Measurements from ENCODE around the gene KRT24.

Gene KRT24

DNA sequence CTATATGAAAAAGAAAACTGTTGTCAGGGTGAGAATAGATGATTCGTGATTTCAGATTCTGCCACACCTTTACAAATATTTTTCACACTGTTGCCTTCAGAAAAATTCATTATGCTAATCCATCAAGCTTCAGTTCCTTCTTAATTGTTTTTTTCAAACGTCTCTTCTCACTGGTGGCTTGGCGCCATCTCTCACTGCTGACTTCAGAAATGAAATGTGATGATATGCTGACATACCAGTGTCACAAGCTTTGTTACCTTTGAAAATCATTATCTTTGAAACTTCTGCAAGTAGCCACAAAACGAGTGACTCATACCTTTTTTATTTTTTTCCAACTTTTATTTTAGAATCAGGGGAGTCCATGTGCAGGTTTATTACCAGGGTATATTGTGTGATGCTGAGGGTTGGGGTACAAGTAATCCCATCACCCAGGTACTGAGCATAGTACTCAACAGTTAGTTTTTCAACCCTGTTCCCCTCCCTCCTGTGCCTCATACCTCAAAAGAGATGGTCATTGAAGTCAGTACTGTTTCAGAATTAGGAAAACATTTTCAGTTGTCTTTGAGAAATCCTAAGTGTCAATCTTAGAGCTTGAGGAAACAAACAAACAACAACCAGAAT lies 24.5 kb downstream of the KRT24 start:
- Histone ChIP-seq H3K4me3 (ENCODE audit: insufficient read length, low read depth) (no peak overlapping the region), H3K9me3 (ENCODE audit: insufficient read depth, low read length) (no peaks in the 10 kb centered on the region), H3K36me3 (ENCODE audit: insufficient read depth, insufficient read length, low read length) (no peaks in the 10 kb centered on the region), H3K4me1 (ENCODE audit: insufficient read depth, insufficient read length) (peaks cover 2% of the 10 kb centered on the region), H3K9ac (ENCODE audit: insufficient read length, low read depth) (no peak overlapping the region), H3K27me3 (ENCODE audit: insufficient read depth, insufficient read length) (no peaks in the 10 kb centered on the region)
- no peak for DNase-seq (ENCODE audit: low read depth, low spot score)
- TF ChIP-seq ZNF274 (IDR thresholded peaks at IDR 0.05; ENCODE audit: low read depth, low read length) (no peak), YY1 (IDR thresholded peaks at IDR 0.05; ENCODE audit: insufficient read depth, insufficient read length) (no peak), SUZ12 (IDR thresholded peaks at IDR 0.05; ENCODE audit: extremely low read depth, insufficient read depth, insufficient read length) (no peak)

DNA sequence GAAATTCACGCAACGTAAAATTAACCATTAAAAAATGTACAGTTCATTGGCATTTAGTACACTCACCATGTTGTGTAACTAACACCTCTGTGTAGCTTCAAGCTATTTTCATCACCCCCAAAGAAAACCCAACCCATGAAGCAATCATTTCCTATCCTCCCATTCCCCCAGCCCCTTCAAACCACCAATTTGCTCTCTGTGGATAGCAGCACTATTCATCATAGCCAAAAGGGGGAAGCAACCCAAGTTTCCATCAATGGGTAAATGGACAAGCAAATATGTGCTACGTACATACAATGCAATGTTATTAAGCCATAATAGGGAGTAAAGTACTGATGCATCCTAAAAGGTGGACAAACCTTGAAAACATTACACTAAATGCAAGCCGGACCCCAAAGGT lies 27.6 kb downstream of the KRT24 start:
- Histone ChIP-seq H3K36me3 (ENCODE audit: insufficient read depth, insufficient read length, low read length) (no peaks in the 10 kb centered on the region), H3K4me1 (ENCODE audit: insufficient read depth, insufficient read length) (peaks cover 2% of the 10 kb centered on the region), H3K9ac (ENCODE audit: insufficient read length, low read depth) (no peak overlapping the region), H3K27me3 (ENCODE audit: insufficient read depth, insufficient read length) (no peaks in the 10 kb centered on the region), H3K9me3 (ENCODE audit: insufficient read depth, low read length) (no peaks in the 10 kb centered on the region), H3K4me3 (ENCODE audit: insufficient read length, low read depth) (no peak overlapping the region)
- no peak for DNase-seq (ENCODE audit: low read depth, low spot score)
- TF ChIP-seq ZNF274 (IDR thresholded peaks at IDR 0.05; ENCODE audit: low read depth, low read length): no peak
- no peak for TF ChIP-seq YY1 (IDR thresholded peaks at IDR 0.05; ENCODE audit: insufficient read depth, insufficient read length)
- no peak for TF ChIP-seq SUZ12 (IDR thresholded peaks at IDR 0.05; ENCODE audit: extremely low read depth, insufficient read depth, insufficient read length)

DNA sequence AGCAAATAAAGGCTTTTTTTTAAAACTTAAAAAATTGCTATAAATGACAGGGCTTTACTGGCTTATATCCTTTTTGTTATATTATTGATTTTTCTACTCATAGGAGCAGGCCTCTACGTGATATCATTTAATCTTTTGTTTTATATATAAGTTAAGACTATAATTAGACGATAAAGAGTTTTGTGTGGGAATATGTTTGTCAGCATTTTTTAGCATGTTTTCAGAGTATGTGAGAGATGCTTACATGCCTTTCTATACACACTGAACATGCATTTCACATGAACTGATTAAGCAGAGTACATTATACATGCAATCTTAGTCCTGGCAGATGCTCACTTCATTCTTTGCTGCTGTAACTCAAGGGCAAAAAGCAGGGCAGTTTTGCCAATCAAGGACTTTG lies 30.9 kb downstream of the KRT24 start:
- TF ChIP-seq SUZ12 (IDR thresholded peaks at IDR 0.05; ENCODE audit: extremely low read depth, insufficient read depth, insufficient read length) (no peak), YY1 (IDR thresholded peaks at IDR 0.05; ENCODE audit: insufficient read depth, insufficient read length) (no peak)
- DNase-seq (ENCODE audit: low read depth, low spot score): no peak
- no peak overlapping the region for H3K9ac ChIP-seq (ENCODE audit: insufficient read length, low read depth)
- H3K4me1 ChIP-seq (ENCODE audit: insufficient read depth, insufficient read length): peaks cover 2% of the 10 kb centered on the region
- no peaks in the 10 kb centered on the region for H3K27me3 ChIP-seq (ENCODE audit: insufficient read depth, insufficient read length)
- no peak overlapping the region for H3K4me3 ChIP-seq (ENCODE audit: insufficient read length, low read depth)
- H3K9me3 ChIP-seq (ENCODE audit: insufficient read depth, low read length): no peaks in the 10 kb centered on the region
- no peaks in the 10 kb centered on the region for H3K36me3 ChIP-seq (ENCODE audit: insufficient read depth, insufficient read length, low read length)

DNA sequence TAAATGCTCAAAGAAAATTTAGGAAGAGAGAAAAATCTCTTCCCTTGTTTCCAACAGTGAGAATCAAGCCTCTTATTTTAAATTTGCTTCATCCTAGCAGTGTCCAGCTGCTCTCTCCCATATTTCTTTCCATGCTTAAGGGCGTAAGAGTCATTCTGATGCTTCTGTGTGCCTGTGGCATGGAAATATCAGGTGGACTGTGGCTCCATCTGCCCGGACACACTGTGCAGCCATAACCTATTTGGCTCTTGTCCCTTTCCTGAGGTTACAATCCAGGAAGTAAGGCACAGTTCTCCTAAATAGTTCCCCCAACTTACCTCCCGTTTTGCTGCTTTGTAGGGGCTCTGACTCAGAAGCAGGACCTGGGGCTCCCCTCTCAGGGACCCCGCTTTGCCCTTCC lies 32.3 kb downstream of the KRT24 start:
- no peaks in the 10 kb centered on the region for H3K27me3 ChIP-seq (ENCODE audit: insufficient read depth, insufficient read length)

DNA sequence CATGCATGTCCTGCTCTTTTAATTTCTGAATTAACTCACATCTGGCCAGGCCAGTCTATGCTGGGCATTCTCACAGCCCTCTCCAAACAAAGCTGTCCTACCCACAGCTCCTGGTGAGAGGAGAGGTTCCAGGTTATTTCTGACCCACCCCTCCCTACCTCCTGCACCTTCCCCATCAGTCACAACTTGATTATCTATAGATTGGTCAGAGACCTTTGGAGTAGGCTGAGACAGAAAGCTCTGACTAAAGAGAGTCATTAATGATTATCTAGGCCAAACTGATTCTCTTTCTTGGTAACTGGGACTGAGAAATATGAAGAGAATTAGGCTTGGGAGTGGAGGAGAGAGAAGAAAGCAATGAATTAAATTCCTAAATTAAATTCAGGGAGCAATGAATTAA lies 37.2 kb downstream of the KRT24 start:
- Histone ChIP-seq H3K36me3 (ENCODE audit: insufficient read depth, insufficient read length, low read length) (no peaks in the 10 kb centered on the region), H3K9me3 (ENCODE audit: insufficient read depth, low read length) (no peaks in the 10 kb centered on the region), H3K9ac (ENCODE audit: insufficient read length, low read depth) (no peak overlapping the region), H3K4me1 (ENCODE audit: insufficient read depth, insufficient read length) (no peaks in the 10 kb centered on the region), H3K27me3 (ENCODE audit: insufficient read depth, insufficient read length) (no peaks in the 10 kb centered on the region), H3K4me3 (ENCODE audit: insufficient read length, low read depth) (no peak overlapping the region)
- TF ChIP-seq ZNF274 (IDR thresholded peaks at IDR 0.05; ENCODE audit: low read depth, low read length) (no peak), YY1 (IDR thresholded peaks at IDR 0.05; ENCODE audit: insufficient read depth, insufficient read length) (no peak), SUZ12 (IDR thresholded peaks at IDR 0.05; ENCODE audit: extremely low read depth, insufficient read depth, insufficient read length) (no peak)
- DNase-seq (ENCODE audit: low read depth, low spot score): no peak

More for the DNA sequence above, 32.3 kb downstream of the KRT24 start:
- H3K9me3 ChIP-seq (ENCODE audit: insufficient read depth, low read length): no peaks in the 10 kb centered on the region
- H3K4me1 ChIP-seq (ENCODE audit: insufficient read depth, insufficient read length): peaks cover 2% of the 10 kb centered on the region
- DNase-seq (ENCODE audit: low read depth, low spot score): no peak
- TF ChIP-seq SUZ12 (IDR thresholded peaks at IDR 0.05; ENCODE audit: extremely low read depth, insufficient read depth, insufficient read length) (no peak), ZNF274 (IDR thresholded peaks at IDR 0.05; ENCODE audit: low read depth, low read length) (no peak), YY1 (IDR thresholded peaks at IDR 0.05; ENCODE audit: insufficient read depth, insufficient read length) (no peak)
- H3K9ac ChIP-seq (ENCODE audit: insufficient read length, low read depth): no peak overlapping the region
- H3K36me3 ChIP-seq (ENCODE audit: insufficient read depth, insufficient read length, low read length): no peaks in the 10 kb centered on the region
- H3K4me3 ChIP-seq (ENCODE audit: insufficient read length, low read depth): no peak overlapping the region

DNA sequence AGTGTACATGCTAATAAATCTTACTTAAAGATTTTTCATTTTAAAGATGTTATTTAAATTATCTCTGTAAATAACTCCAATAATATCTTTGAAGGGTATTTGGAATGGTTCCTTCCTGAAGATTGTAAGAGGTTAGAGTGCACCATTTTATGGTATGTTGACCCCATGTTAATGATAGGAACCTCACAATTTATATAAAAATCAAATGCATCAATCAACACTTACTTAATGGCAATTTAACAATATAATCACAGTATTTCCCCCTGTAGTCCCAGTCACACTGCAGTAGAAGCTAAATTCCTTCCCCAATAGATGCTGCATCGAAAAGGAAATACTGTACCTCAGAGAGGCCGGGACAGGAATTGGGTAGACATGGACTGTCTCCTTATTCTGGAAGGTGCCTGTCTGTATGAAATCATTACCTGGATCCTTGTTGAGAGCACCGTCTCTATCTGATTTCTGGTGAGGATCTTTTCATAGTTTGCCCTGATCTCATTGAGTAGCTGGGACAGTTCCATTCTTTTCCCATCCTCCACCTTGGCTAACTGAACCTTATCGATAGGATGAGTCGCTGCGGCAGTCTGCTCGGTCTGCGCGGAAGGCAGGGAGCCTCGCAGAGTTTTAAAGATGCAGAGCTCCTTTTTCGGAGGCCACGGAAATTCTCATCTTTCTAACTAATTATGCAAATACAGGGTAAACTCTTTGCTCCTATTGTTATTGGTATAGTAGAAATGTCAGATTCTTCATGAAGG lies 38.8 kb downstream of the KRT24 start, which contains the start of gene KRT222:
TSS of gene KRT222 (minus strand) at position 596 of the 752 bp plus-strand sequence. CDS start at position 518, 78 bp downstream.
- Histone ChIP-seq H3K9ac (ENCODE audit: insufficient read length, low read depth) (peak within 1 kb of the TSS; percentile 76), H3K36me3 (ENCODE audit: insufficient read depth, insufficient read length, low read length) (no peaks in the 10 kb centered on the region), H3K9me3 (ENCODE audit: insufficient read depth, low read length) (no peaks in the 10 kb centered on the region), H3K4me3 (ENCODE audit: insufficient read length, low read depth) (peak within 1 kb of the TSS; percentile 54), H3K27me3 (ENCODE audit: insufficient read depth, insufficient read length) (no peaks in the 10 kb centered on the region), H3K4me1 (ENCODE audit: insufficient read depth, insufficient read length) (no peaks in the 10 kb centered on the region)
- DNase-seq (ENCODE audit: low read depth, low spot score): no peak
- TF ChIP-seq SUZ12 (IDR thresholded peaks at IDR 0.05; ENCODE audit: extremely low read depth, insufficient read depth, insufficient read length) (no peak), ZNF274 (IDR thresholded peaks at IDR 0.05; ENCODE audit: low read depth, low read length) (no peak), YY1 (IDR thresholded peaks at IDR 0.05; ENCODE audit: insufficient read depth, insufficient read length) (no peak)

DNA sequence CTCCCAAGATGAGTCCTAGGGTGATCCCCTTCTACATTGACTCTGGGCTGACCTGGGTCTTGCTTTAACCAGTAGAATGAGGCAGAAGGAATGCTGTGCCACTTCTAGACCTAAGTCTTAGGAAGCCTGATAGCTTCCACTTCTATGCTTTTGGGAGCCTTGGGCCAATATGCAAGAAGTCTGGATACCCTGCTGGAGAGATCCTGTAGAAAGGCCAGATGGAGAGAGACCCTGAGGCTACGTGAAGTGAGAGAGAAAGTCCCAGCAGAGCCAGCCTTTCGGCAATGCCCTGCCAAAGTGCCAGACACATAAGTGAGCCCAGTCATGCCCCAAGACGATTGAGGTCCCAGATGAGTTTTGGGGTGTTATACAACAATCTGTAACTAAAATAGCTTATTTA lies 40.3 kb downstream of the KRT24 start:
- H3K9ac ChIP-seq (ENCODE audit: insufficient read length, low read depth): no peak overlapping the region
- no peak overlapping the region for H3K4me3 ChIP-seq (ENCODE audit: insufficient read length, low read depth)
- no peak for DNase-seq (ENCODE audit: low read depth, low spot score)
- H3K4me1 ChIP-seq (ENCODE audit: insufficient read depth, insufficient read length): no peaks in the 10 kb centered on the region
- TF ChIP-seq SUZ12 (IDR thresholded peaks at IDR 0.05; ENCODE audit: extremely low read depth, insufficient read depth, insufficient read length): no peak
- no peak for TF ChIP-seq ZNF274 (IDR thresholded peaks at IDR 0.05; ENCODE audit: low read depth, low read length)
- no peak for TF ChIP-seq YY1 (IDR thresholded peaks at IDR 0.05; ENCODE audit: insufficient read depth, insufficient read length)
- H3K36me3 ChIP-seq (ENCODE audit: insufficient read depth, insufficient read length, low read length): no peaks in the 10 kb centered on the region
- H3K27me3 ChIP-seq (ENCODE audit: insufficient read depth, insufficient read length): no peaks in the 10 kb centered on the region
- H3K9me3 ChIP-seq (ENCODE audit: insufficient read depth, low read length): no peaks in the 10 kb centered on the region

Measured in NT2/D1 (cell line).